Measurements from ENCODE around the gene SLC29A3. TPM values are rescaled to one million over a fixed set of nuclear protein-coding genes. Genes with fewer than 3 reads are reported as not detected.

SLC29A3 gene
- 50.4 and 54.2 TPM in 2 replicates for total RNA-seq

GRCh38 chr10:71319042-71319799 lies at the start of gene SLC29A3:
Gene SLC29A3 (plus strand): TSS chr10:71319259. CDS start chr10:71319310, 51 bp downstream.

GRCh38 chr10:71396711-71397295 lies 77.7 kb downstream of the SLC29A3 start, which contains the start of gene CDH23:
Gene CDH23 (plus strand): TSS chr10:71396920. CDS start chr10:71439832, 42,912 bp downstream.

Other genes with a start within 250 kb of the SLC29A3 start
- 0.39 and 0.87 TPM in 2 replicates for gene UNC5B, start 106.7 kb upstream of the SLC29A3 start, total RNA-seq
- gene CDH23, start 77.7 kb downstream of the SLC29A3 start, total RNA-seq: 5.6 and 31.4 TPM in 2 replicates

Data from placental epithelial cell (primary cell).